HG02759 (cell line): ENCODE data around the gene RABAC1.

Experiments used
- ATAC-seq: cut with Tn5 transposase; IDR thresholded peaks from one replicate; pipeline ENCODE4 v1.9.1; 2021; ENCODE audit warnings: mild to moderate bottlenecking, moderate library complexity; ENCODE audit not compliant: unreplicated experiment

RABAC1 gene

GRCh38 chr19:41929536-41930071 is 29.5 kb downstream of the RABAC1 start:
- no peak for ATAC-seq

- ATAC-seq: no peak
Observed at GRCh38 chr19:41928754-41929535, 30.2 kb downstream of the RABAC1 start.

- no peak for ATAC-seq
Observed at GRCh38 chr19:41928221-41928683, 30.9 kb downstream of the RABAC1 start, which contains the start of gene ERFL. ERFL (minus strand) TSS chr19:41928449; CDS start chr19:41912919, 15,530 bp downstream.

- no peak for ATAC-seq
Observed at GRCh38 chr19:41927497-41928192, 31.5 kb downstream of the RABAC1 start.

GRCh38 chr19:41926763-41927496 is 32.2 kb downstream of the RABAC1 start:
- ATAC-seq: no peak

GRCh38 chr19:41926028-41926762 is 32.9 kb downstream of the RABAC1 start:
- ATAC-seq: no peak

- ATAC-seq: no peak
Observed at GRCh38 chr19:41925208-41926003, 33.7 kb downstream of the RABAC1 start.

- no peak for ATAC-seq
Observed at GRCh38 chr19:41924151-41925145, 34.7 kb downstream of the RABAC1 start.

- no peak for ATAC-seq
Observed at GRCh38 chr19:41923045-41923788, 35.9 kb downstream of the RABAC1 start.

- no peak for ATAC-seq
Observed at GRCh38 chr19:41922585-41922984, 36.5 kb downstream of the RABAC1 start.

- no peak for ATAC-seq
Observed at GRCh38 chr19:41921577-41922576, 37.2 kb downstream of the RABAC1 start.

GRCh38 chr19:41920882-41921576 is 38.1 kb downstream of the RABAC1 start:
- ATAC-seq: no peak

GRCh38 chr19:41919948-41920712 is 39.0 kb downstream of the RABAC1 start:
- ATAC-seq: no peak

GRCh38 chr19:41918653-41919244 is 40.4 kb downstream of the RABAC1 start:
- no peak for ATAC-seq

GRCh38 chr19:41918095-41918494 is 41.0 kb downstream of the RABAC1 start:
- ATAC-seq: no peak
